ENCODE results near the gene CMC1. TPM values are rescaled to one million over a fixed set of nuclear protein-coding genes. Genes with fewer than 3 reads are reported as not detected.

CMC1 gene
- 2.2 and 4.4 TPM in 2 replicates for total RNA-seq

GRCh38 chr3:28241221-28242160 is at the start of gene CMC1:
Gene CMC1, plus strand, starts transcription at chr3:28241619. Its CDS starts 175 bp downstream, at chr3:28241794.

GRCh38 chr3:28348629-28349468 is 107.4 kb downstream of the CMC1 start, which contains the start of the genes AZI2 and ZCWPW2:
Gene AZI2, minus strand, starts transcription at chr3:28348824. Its CDS starts 8,207 bp downstream, at chr3:28340617.
Gene ZCWPW2, plus strand, starts transcription at chr3:28348721. Its CDS starts 64,348 bp downstream, at chr3:28413069.

Other genes with a start within 250 kb of the CMC1 start
- gene ZCWPW2, start 107.1 kb downstream of the CMC1 start, total RNA-seq = 0.66 and 0.72 TPM in 2 replicates
- gene AZI2, start 107.2 kb downstream of the CMC1 start, total RNA-seq = 53.5 and 183 TPM in 2 replicates

All from placental pericyte (primary cell).